Activated T-helper 17 cell treated with anti-CD3 and anti-CD28 coated beads, Interleukin-2, amount 50 U/mL, for 72 hours (primary cell): ENCODE measurements around the gene FOXI1. TPM values are rescaled to one million over a fixed set of nuclear protein-coding genes. Genes with fewer than 3 reads are reported as not detected.

Source experiments
- ATAC-seq: fragments of 150-1000 bp; cut with Tn5 transposase; replicated peaks from 2 replicates; pipeline ENCODE4 v1.10.0; 2021; ENCODE audit warnings: mild to moderate bottlenecking, moderate library complexity
- H3K27ac Mint-ChIP-seq: one replicate; pipeline ENCODE4 v1.8.0; 2022; ENCODE audit warnings: mixed read lengths
- H3K27me3 Mint-ChIP-seq: one replicate; pipeline ENCODE4 v1.8.0; 2022; ENCODE audit warnings: mixed read lengths
- H3K36me3 Mint-ChIP-seq: one replicate; pipeline ENCODE4 v1.8.0; 2022; ENCODE audit warnings: low read depth, mild to moderate bottlenecking, mixed read lengths
- H3K4me1 Mint-ChIP-seq: one replicate; pipeline ENCODE4 v1.8.0; 2022; ENCODE audit warnings: mixed read lengths
- H3K4me3 Mint-ChIP-seq: one replicate; pipeline ENCODE4 v1.8.0; 2022; ENCODE audit warnings: mild to moderate bottlenecking, mixed read lengths
- H3K9me3 Mint-ChIP-seq: one replicate; pipeline ENCODE4 v1.8.0; 2022; ENCODE audit warnings: mixed read lengths
- total RNA-seq, 2 donors: library from RNA; stranded (reverse); gene quantifications; one replicate each; pipeline ENCODE4 v1.2.3, GENCODE V29; 2022

The FOXI1 gene
- total RNA-seq, result not detected

GRCh38 chr5:170105642-170106611 is at the start of gene FOXI1:
Gene FOXI1 (plus strand): TSS chr5:170105897. CDS start chr5:170105958, 61 bp downstream.
- ATAC-seq, result no peak
- no peaks in the 10 kb centered on the region for H3K4me1 Mint-ChIP-seq
- H3K27me3 Mint-ChIP-seq, result peaks cover 9% of the 10 kb centered on the region
- H3K9me3 Mint-ChIP-seq, result no peaks in the 10 kb centered on the region
- no peak within 1 kb of the TSS for H3K4me3 Mint-ChIP-seq
- H3K27ac Mint-ChIP-seq, result no peak within 1 kb of the TSS
- H3K36me3 Mint-ChIP-seq, result no peaks in the 10 kb centered on the region

DNA sequence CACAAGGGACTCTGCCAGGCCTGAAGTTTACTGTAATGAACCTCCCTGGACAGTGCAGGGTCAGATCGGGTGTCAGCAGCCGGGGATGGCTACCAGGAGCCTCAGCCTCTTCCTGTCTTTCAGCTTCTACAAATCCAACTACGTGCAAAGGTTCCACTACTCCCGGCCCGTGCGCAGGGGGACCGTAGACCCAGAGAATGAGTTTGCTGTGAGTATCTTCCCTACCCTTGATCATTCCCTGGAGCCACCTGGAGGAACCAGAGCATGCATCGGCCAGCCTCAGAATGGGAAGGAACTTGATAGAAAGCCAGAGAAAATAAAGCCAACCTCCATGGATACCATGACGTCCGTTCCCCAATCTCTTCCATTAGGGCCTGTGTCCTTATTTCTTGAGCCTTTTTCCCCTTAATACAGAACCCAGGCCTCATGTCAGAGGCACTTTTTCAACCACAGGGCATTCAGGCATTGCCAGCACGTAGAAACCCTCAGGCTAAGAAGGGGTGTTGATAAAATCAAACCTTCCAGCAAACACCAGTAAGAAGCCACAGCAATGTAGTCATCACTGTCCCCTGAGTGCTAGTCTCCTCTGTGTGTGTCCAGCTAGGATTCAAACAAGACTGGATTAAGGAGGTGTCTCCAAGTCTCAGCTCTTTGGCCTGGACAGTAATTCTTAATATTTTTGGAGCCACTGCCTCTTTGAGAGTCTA is 49.0 kb upstream of the FOXI1 start:
- Mint-ChIP-seq H3K36me3 (peaks cover 96% of the 10 kb centered on the region), H3K27me3 (no peaks in the 10 kb centered on the region), H3K4me3 (no peak overlapping the region), H3K9me3 (no peaks in the 10 kb centered on the region), H3K4me1 (no peaks in the 10 kb centered on the region), H3K27ac (no peak overlapping the region)
- no peak for ATAC-seq

DNA sequence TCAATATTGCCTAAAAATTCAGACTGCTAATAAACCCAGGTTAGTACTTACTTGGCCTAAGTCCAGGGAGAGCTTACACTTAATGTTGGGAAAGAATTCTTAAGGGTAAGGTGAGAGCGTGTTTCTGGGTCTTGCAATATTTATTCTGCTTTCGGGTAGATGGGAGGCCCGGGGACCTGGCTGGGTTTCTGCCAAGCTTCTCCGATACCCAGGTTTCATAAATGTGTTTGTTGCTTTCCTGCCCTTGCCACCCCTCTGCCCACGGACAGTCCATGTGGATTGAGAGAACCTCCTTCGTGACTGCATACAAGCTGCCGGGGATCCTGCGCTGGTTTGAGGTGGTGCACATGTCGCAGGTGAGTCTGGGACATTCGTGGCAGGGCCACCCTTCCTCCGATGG is 48.4 kb upstream of the FOXI1 start:
- Mint-ChIP-seq H3K27ac (no peak overlapping the region), H3K36me3 (peaks cover 96% of the 10 kb centered on the region), H3K4me3 (no peak overlapping the region), H3K27me3 (no peaks in the 10 kb centered on the region), H3K4me1 (no peaks in the 10 kb centered on the region), H3K9me3 (no peaks in the 10 kb centered on the region)
- no peak for ATAC-seq

DNA sequence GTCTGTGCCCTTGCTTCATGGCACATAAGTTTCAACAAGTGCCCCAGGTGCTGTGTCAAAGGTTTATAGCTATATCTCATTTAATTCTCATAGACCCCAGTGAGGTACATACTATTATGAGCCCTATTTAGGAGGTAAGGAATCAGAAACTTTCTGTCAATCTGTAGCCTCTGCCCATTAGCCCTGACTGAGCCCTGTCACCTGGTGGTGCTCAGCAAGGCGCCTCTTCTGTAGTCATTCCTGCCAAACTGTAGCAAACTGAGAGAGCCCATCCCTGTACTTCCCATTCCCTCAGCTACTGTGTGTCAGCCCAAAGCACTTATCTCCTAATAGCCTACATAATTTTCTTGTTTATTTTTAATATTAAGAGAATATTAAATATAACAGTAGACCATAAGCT is 46.5 kb upstream of the FOXI1 start:
- peaks cover 89% of the 10 kb centered on the region for H3K36me3 Mint-ChIP-seq
- no peak overlapping the region for H3K4me3 Mint-ChIP-seq
- H3K27ac Mint-ChIP-seq, result no peak overlapping the region
- no peaks in the 10 kb centered on the region for H3K9me3 Mint-ChIP-seq
- H3K27me3 Mint-ChIP-seq, result no peaks in the 10 kb centered on the region
- no peaks in the 10 kb centered on the region for H3K4me1 Mint-ChIP-seq
- ATAC-seq, result no peak

- peak overlapping the region; percentile 29 for H3K27ac Mint-ChIP-seq
- H3K4me3 Mint-ChIP-seq, result no peak overlapping the region
- ATAC-seq, result no peak
- no peaks in the 10 kb centered on the region for H3K4me1 Mint-ChIP-seq
- H3K36me3 Mint-ChIP-seq, result peaks cover 92% of the 10 kb centered on the region
- no peaks in the 10 kb centered on the region for H3K27me3 Mint-ChIP-seq
- no peaks in the 10 kb centered on the region for H3K9me3 Mint-ChIP-seq
These were observed 38.5 kb upstream of the FOXI1 start for GRCh38 chr5:170067152-170067551.

GRCh38 chr5:170067574-170068170 is 38.0 kb upstream of the FOXI1 start:
- Mint-ChIP-seq H3K4me1 (no peaks in the 10 kb centered on the region), H3K4me3 (no peak overlapping the region), H3K27me3 (no peaks in the 10 kb centered on the region), H3K36me3 (peaks cover 92% of the 10 kb centered on the region), H3K27ac (no peak overlapping the region), H3K9me3 (no peaks in the 10 kb centered on the region)
- ATAC-seq, result no peak

DNA sequence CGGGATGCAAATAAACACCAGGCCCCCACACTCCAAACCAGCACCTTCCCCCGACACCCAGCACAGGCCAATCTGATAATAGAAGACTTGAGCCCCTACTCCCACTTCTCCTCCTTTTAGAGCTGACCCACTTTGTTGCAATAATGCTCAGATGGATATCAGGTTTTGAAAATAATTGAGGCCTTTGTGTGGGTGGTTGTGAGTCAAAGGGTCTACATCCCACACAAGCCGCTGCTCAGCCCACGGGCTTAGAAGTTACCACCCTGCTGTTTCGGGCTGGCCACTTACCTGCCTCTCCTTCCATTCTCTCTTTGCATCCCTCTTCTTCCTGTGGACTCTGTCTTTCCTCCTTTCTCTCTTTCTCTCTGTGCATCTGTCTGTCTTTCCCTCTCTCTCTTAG is 36.2 kb upstream of the FOXI1 start:
- Mint-ChIP-seq H3K4me3 (no peak overlapping the region), H3K4me1 (no peaks in the 10 kb centered on the region), H3K9me3 (no peaks in the 10 kb centered on the region), H3K36me3 (peaks cover 99% of the 10 kb centered on the region), H3K27me3 (no peaks in the 10 kb centered on the region), H3K27ac (peak overlapping the region; percentile 6)
- no peak for ATAC-seq

GRCh38 chr5:170070556-170071412 is 34.9 kb upstream of the FOXI1 start:
- Mint-ChIP-seq H3K4me1 (peaks cover 6% of the 10 kb centered on the region), H3K4me3 (no peak overlapping the region), H3K27ac (peak overlapping the region; percentile 6), H3K27me3 (no peaks in the 10 kb centered on the region), H3K36me3 (peaks cover 100% of the 10 kb centered on the region), H3K9me3 (no peaks in the 10 kb centered on the region)
- ATAC-seq, result peak; percentile 23

- H3K9me3 Mint-ChIP-seq, result no peaks in the 10 kb centered on the region
These were observed 33.9 kb upstream of the FOXI1 start for GRCh38 chr5:170071748-170072147.

DNA sequence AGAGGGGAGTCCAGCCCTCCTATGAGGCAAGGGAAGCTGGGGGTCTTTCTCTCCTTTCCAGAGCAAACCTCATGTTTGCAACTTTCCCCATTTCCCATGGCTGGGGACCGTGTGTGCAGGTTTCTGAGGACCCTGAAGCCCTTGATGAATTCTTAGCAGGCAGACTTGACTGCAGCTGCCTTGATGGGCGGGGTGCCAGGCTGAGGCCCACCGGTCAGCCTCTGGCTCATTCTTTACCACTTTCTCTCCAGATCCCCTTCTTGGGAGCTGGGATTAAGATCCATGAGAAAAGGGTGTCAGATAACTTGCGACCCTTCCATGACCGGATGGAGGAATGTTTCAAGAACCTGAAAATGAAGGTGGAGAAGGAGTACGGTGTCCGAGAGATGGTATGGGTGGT is 30.0 kb upstream of the FOXI1 start:
- Mint-ChIP-seq H3K4me3 (no peak overlapping the region), H3K27me3 (no peaks in the 10 kb centered on the region), H3K27ac (no peak overlapping the region), H3K9me3 (no peaks in the 10 kb centered on the region), H3K4me1 (peaks cover 13% of the 10 kb centered on the region), H3K36me3 (peaks cover 98% of the 10 kb centered on the region)
- no peak for ATAC-seq

More at GRCh38 chr5:170071748-170072147, 33.9 kb upstream of the FOXI1 start:
- Mint-ChIP-seq H3K4me1 (peaks cover 6% of the 10 kb centered on the region), H3K36me3 (peaks cover 100% of the 10 kb centered on the region), H3K27me3 (no peaks in the 10 kb centered on the region), H3K27ac (no peak overlapping the region), H3K4me3 (no peak overlapping the region)
- no peak for ATAC-seq

DNA sequence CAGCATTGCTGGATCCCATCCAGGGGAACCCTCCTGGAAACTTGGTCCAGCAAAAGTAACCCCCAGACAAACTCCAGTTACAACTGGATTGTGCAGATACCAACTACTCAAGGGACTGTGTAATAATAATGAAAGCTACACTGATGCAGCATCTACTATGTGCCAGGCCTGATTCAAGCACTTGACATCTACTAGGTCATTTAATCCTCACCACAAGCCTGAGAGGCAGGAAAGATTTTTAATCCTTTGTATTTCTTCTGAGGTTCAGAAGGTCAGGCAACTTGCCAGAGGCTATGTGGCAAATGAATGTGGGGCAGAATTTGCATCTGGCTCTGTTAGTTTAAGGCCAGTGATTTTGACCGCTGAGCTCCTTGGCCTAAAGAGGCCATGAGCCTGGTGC is 29.5 kb upstream of the FOXI1 start:
- Mint-ChIP-seq H3K36me3 (peaks cover 98% of the 10 kb centered on the region), H3K9me3 (no peaks in the 10 kb centered on the region), H3K4me1 (peaks cover 13% of the 10 kb centered on the region), H3K27me3 (no peaks in the 10 kb centered on the region), H3K27ac (no peak overlapping the region), H3K4me3 (no peak overlapping the region)
- no peak for ATAC-seq

DNA sequence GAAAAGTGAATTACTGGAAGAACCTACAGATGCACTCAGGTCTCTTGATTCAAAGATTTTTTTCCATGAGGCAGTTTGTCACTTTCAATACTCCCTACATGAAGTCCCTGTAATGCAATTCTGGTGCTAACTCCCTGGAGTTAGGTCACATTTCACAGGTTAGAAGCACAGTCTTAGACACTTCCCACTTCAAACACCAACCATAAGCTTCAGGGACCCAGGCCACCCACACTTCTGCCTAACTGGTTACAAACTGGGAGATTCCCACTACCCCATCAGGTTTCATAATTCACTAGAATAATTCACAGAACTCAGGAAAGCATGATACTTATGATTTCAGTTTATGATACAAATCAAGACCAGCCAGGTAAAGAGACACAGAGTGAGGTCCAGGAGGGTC is 29.0 kb upstream of the FOXI1 start:
- H3K27ac Mint-ChIP-seq, result no peak overlapping the region
- H3K36me3 Mint-ChIP-seq, result peaks cover 98% of the 10 kb centered on the region
- peak; percentile 79 for ATAC-seq
- no peak overlapping the region for H3K4me3 Mint-ChIP-seq
- H3K9me3 Mint-ChIP-seq, result no peaks in the 10 kb centered on the region
- peaks cover 13% of the 10 kb centered on the region for H3K4me1 Mint-ChIP-seq
- H3K27me3 Mint-ChIP-seq, result no peaks in the 10 kb centered on the region

DNA sequence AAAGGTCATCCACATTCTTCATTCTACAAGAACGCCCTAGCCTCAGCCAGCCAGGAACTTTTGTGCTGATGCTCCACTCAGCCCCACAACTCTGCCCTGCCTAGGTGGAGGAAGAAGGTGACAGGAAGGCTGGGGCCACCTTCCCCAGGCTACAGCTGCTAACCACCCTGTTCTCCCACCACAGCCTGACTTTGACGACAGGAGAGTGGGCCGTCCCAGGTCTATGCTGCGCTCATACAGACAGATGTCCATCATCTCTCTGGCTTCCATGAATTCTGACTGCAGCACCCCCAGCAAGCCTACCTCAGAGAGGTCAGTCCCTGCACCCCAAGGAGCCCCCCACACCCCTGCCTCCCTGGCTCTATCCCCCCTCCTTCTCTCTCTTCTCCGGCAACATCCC is 28.2 kb upstream of the FOXI1 start:
- H3K9me3 Mint-ChIP-seq, result no peaks in the 10 kb centered on the region
- ATAC-seq, result no peak
- no peaks in the 10 kb centered on the region for H3K27me3 Mint-ChIP-seq
- peaks cover 98% of the 10 kb centered on the region for H3K36me3 Mint-ChIP-seq
- peaks cover 13% of the 10 kb centered on the region for H3K4me1 Mint-ChIP-seq
- H3K4me3 Mint-ChIP-seq, result no peak overlapping the region
- H3K27ac Mint-ChIP-seq, result peak overlapping the region; percentile 69

DNA sequence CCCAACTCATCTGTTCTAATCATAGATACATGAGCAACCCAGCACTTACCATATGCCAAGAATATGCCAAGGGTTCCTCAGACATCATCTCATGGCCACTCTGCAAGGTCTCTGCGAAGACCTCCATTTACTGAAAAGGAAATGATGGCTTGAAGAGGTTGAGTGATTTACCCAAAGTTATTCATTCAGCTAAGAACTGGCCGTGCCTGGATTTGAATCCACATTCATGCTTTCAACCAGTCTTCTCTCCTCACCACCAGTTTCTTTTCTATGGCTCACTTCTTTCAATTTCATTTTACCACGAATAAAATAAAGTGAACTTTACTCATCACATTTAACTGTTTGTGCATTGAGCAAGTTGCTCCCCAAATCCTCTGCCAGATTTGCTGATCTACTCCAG is 27.2 kb upstream of the FOXI1 start:
- H3K9me3 Mint-ChIP-seq, result no peaks in the 10 kb centered on the region
- peaks cover 98% of the 10 kb centered on the region for H3K36me3 Mint-ChIP-seq
- H3K27ac Mint-ChIP-seq, result peak overlapping the region; percentile 69

More for the DNA sequence above, 27.2 kb upstream of the FOXI1 start:
- Mint-ChIP-seq H3K27me3 (no peaks in the 10 kb centered on the region), H3K4me3 (no peak overlapping the region), H3K4me1 (peaks cover 13% of the 10 kb centered on the region)
- peak; percentile 55 for ATAC-seq
